H9 (cell line): Measurements from ENCODE around the gene TRERF1. TPM values are rescaled to one million over a fixed set of nuclear protein-coding genes. Genes with fewer than 3 reads are reported as not detected.

Experiments
- DNase-seq: peaks from one replicate; pipeline ENCODE4 v3.0.0-alpha.2; 2017
- H2AFZ ChIP-seq: one replicate; pipeline ENCODE4 v1.6.1; 2013; ENCODE audit warnings: mild to moderate bottlenecking, low read length, control low read depth, moderate library complexity
- H2AK5ac ChIP-seq: 2 replicates; pipeline ENCODE4 v1.6.1; 2013; ENCODE audit warnings: low read length, control low read depth, mixed read lengths; ENCODE audit not compliant: insufficient read length
- H2BK120ac ChIP-seq: one replicate; pipeline ENCODE4 v1.6.1; 2013; ENCODE audit warnings: low read depth, mild to moderate bottlenecking, low read length, control low read depth, inconsistent platforms; ENCODE audit not compliant: poor library complexity, severe bottlenecking
- H2BK12ac ChIP-seq: 2 replicates; pipeline ENCODE4 v1.6.1; 2013; ENCODE audit warnings: low read length, control low read depth, mixed read lengths, low read depth; ENCODE audit not compliant: insufficient read length
- H2BK15ac ChIP-seq: 2 replicates; pipeline ENCODE4 v1.6.1; 2013; ENCODE audit warnings: low read depth, low read length, control low read depth
- H2BK20ac ChIP-seq: one replicate; pipeline ENCODE4 v1.6.1; 2013; ENCODE audit warnings: low read depth, mild to moderate bottlenecking, low read length, control low read depth, inconsistent platforms; ENCODE audit not compliant: poor library complexity, severe bottlenecking
- H2BK5ac ChIP-seq: 2 replicates; pipeline ENCODE4 v1.6.1; 2013; ENCODE audit warnings: low read length, control low read depth, mixed read lengths; ENCODE audit not compliant: insufficient read length
- H3K14ac ChIP-seq: 2 replicates; pipeline ENCODE4 v1.6.1; 2013; ENCODE audit warnings: low read length, control low read depth; ENCODE audit not compliant: insufficient read depth
- H3K18ac ChIP-seq: 2 replicates; pipeline ENCODE4 v1.6.1; 2013; ENCODE audit warnings: low read depth, mild to moderate bottlenecking, mixed read lengths, low read length, control low read depth; ENCODE audit not compliant: insufficient read length
- H3K23ac ChIP-seq: 2 replicates; pipeline ENCODE4 v1.6.1; 2013; ENCODE audit warnings: low read length, control low read depth, mixed read lengths, low read depth; ENCODE audit not compliant: insufficient read length
- H3K23me2 ChIP-seq: 2 replicates; pipeline ENCODE4 v1.6.1; 2013; ENCODE audit warnings: low read depth, mild to moderate bottlenecking, mixed read lengths, low read length, control low read depth; ENCODE audit not compliant: insufficient read length, poor library complexity, severe bottlenecking
- H3K27ac ChIP-seq: 2 replicates; pipeline ENCODE4 v1.5.1; 2013; ENCODE audit warnings: low read length, control low read depth, mixed read lengths, low read depth; ENCODE audit not compliant: insufficient read length
- H3K27me3 ChIP-seq: 2 replicates; pipeline ENCODE4 v1.6.1; 2013; ENCODE audit warnings: low read length, control low read depth, inconsistent platforms; ENCODE audit not compliant: insufficient read depth
- H3K4ac ChIP-seq: 2 replicates; pipeline ENCODE4 v1.6.1; 2013; ENCODE audit warnings: low read depth, mild to moderate bottlenecking, control low read depth, inconsistent platforms, low read length, moderate library complexity
- H3K4me1 ChIP-seq: 2 replicates; pipeline ENCODE4 v1.6.1; 2013; ENCODE audit warnings: low read length, control low read depth, inconsistent platforms; ENCODE audit not compliant: insufficient read depth
- H3K4me2 ChIP-seq: 2 replicates; pipeline ENCODE4 v1.6.1; 2013; ENCODE audit warnings: low read length, control low read depth, mixed read lengths; ENCODE audit not compliant: insufficient read length, insufficient read depth
- H3K56ac ChIP-seq: 2 replicates; pipeline ENCODE4 v1.6.1; 2013; ENCODE audit warnings: low read depth, mild to moderate bottlenecking, mixed read lengths, low read length, control low read depth; ENCODE audit not compliant: insufficient read length
- H3K79me1 ChIP-seq: 2 replicates; pipeline ENCODE4 v1.6.1; 2013; ENCODE audit warnings: low read depth, mild to moderate bottlenecking, moderate library complexity, low read length, control low read depth, inconsistent platforms; ENCODE audit not compliant: insufficient read depth, poor library complexity, severe bottlenecking
- H3K79me2 ChIP-seq: 2 replicates; pipeline ENCODE4 v1.6.1; 2013; ENCODE audit warnings: low read length, control low read depth, inconsistent platforms; ENCODE audit not compliant: insufficient read depth
- H3K9ac ChIP-seq: 2 replicates; pipeline ENCODE4 v1.6.1; 2013; ENCODE audit warnings: low read length, control low read depth, mixed read lengths; ENCODE audit not compliant: insufficient read length; ENCODE audit errors: extremely low read depth
- H3K9me3 ChIP-seq: one replicate; pipeline ENCODE4 v1.6.1; 2013; ENCODE audit warnings: low read depth, low read length, inconsistent platforms; ENCODE audit not compliant: control insufficient read depth
- H3T11ph ChIP-seq: one replicate; pipeline ENCODE4 v1.6.1; 2013; ENCODE audit warnings: mild to moderate bottlenecking, low read length, control low read depth, inconsistent platforms
- H4K20me1 ChIP-seq: one replicate; pipeline ENCODE4 v1.6.1; 2013; ENCODE audit not compliant: control insufficient read depth, insufficient read length, insufficient read depth
- H4K5ac ChIP-seq: 2 replicates; pipeline ENCODE4 v1.6.1; 2013; ENCODE audit warnings: low read depth, mild to moderate bottlenecking, mixed read lengths, low read length, control low read depth; ENCODE audit not compliant: insufficient read length
- H4K8ac ChIP-seq: replicated peaks from 2 replicates; pipeline ENCODE4 v1.6.1; 2013; ENCODE audit warnings: low read length, control low read depth, mixed read lengths, low read depth; ENCODE audit not compliant: insufficient read length
- H4K91ac ChIP-seq: 2 replicates; pipeline ENCODE4 v1.6.1; 2013; ENCODE audit warnings: low read depth, mild to moderate bottlenecking, moderate library complexity, mixed read lengths, low read length, control low read depth; ENCODE audit not compliant: insufficient read length
- H3K27ac Mint-ChIP-seq, 3 experiments: 2 replicates in 2 of 3; 3 replicates in 1 of 3; pipeline ENCODE4 v1.8.0; 2020 to 2021; ENCODE audit warnings: mixed read lengths in 3 of 3, mild to moderate bottlenecking in 1 of 3, moderate library complexity in 1 of 3
- H3K27me3 Mint-ChIP-seq: 2 replicates; pipeline ENCODE4 v1.8.0; 2021; ENCODE audit warnings: low read depth, mild to moderate bottlenecking, moderate library complexity, mixed read lengths
- H3K36me3 Mint-ChIP-seq, 3 experiments: 2 replicates in 2 of 3; 3 replicates in 1 of 3; pipeline ENCODE4 v1.8.0; 2020 to 2021; ENCODE audit warnings: low read depth in 3 of 3, mixed read lengths in 3 of 3; ENCODE audit not compliant: insufficient read depth in 1 of 3
- H3K4me1 Mint-ChIP-seq, 2 experiments: 2 replicates each; pipeline ENCODE4 v1.8.0; 2020; ENCODE audit warnings: mixed read lengths in 2 of 2
- H3K4me3 Mint-ChIP-seq, 2 experiments: 2 replicates in 1 of 2; 3 replicates in 1 of 2; pipeline ENCODE4 v1.8.0; 2020 to 2021; ENCODE audit warnings: mild to moderate bottlenecking in 2 of 2, mixed read lengths in 2 of 2, moderate library complexity in 1 of 2
- H3K9me3 Mint-ChIP-seq, 2 experiments: 2 replicates in 1 of 2; 3 replicates in 1 of 2; pipeline ENCODE4 v1.8.0; 2020; ENCODE audit warnings: mild to moderate bottlenecking in 2 of 2, mixed read lengths in 2 of 2, moderate library complexity in 1 of 2
- CTCF ChIP-seq: fragments of 200-600 bp; sonication (generic); conservative IDR thresholded peaks from 3 replicates; pipeline ENCODE4 v1.8.0; 2021; ENCODE audit warnings: antibody characterized with exemption, mild to moderate bottlenecking
- WGBS: extraction: QIAGEN DNeasy Blood & Tissue Kit; methylation state at CpG from one replicate; pipeline ENCODE4 v1.1.7; 2013; ENCODE audit warnings: missing lambda C conversion rate, low lambda C conversion rate, mixed read lengths; ENCODE audit not compliant: insufficient read length; ENCODE audit errors: extremely low coverage; 5-methylcytosine and 5-hydroxymethylcytosine counted together
- total RNA-seq: library from RNA; stranded (reverse); gene quantifications from 2 replicates; pipeline ENCODE4 v1.2.1, GENCODE V29; 2021

Gene TRERF1
- total RNA-seq, 1 experiment from 2014 or later = 19.7 TPM

DNA sequence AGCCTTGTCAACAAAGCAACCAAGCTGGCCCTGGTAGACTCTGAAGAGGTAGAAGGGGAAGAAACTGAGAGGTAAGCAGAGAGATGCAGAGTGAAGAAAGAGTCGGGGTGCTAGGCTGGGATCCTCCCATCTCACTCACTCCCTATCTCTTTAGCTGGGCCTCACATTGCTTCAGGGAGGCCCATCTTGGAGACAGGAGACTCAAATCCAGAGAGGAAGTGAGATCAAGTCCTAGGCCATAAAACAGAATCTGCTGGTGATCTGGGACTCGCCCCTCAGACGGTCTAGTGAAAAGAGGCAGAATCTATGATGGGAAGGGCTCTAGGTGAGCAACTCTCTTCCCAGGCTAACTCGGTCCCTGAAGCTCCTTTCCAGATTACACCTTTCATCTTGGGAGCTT, 256.3 kb downstream of the TRERF1 start:
- no peak for TF ChIP-seq CTCF
- H3K36me3 Mint-ChIP-seq = peaks cover 0 to 2% (median under 1%) of the 10 kb centered on the region in 3 experiments; a peak in 2 of 7 replicates
- Histone ChIP-seq H3T11ph (no peak overlapping the region), H2BK120ac (no peak overlapping the region), H3K4ac (no peak overlapping the region), H4K8ac (no peak overlapping the region), H3K18ac (no peak overlapping the region), H2BK20ac (no peak overlapping the region), H4K91ac (no peak overlapping the region), H3K23me2 (no peaks in the 10 kb centered on the region), H3K79me2 (no peaks in the 10 kb centered on the region), H3K9me3 (no peaks in the 10 kb centered on the region), H3K56ac (no peak overlapping the region), H3K27me3 (no peaks in the 10 kb centered on the region), H3K4me1 (peaks cover 5% of the 10 kb centered on the region; the same call in 1 of the 2 replicates), H4K5ac (no peak overlapping the region), H3K79me1 (no peaks in the 10 kb centered on the region), H2AK5ac (no peak overlapping the region), H2AFZ (no peak overlapping the region), H2BK5ac (no peak overlapping the region), H3K23ac (no peak overlapping the region), H3K4me2 (no peak overlapping the region), H3K9ac (no peak overlapping the region), H2BK15ac (no peak overlapping the region), H3K27ac (no peak overlapping the region), H4K20me1 (no peaks in the 10 kb centered on the region), H3K14ac (no peak overlapping the region; the same call in 1 of the 2 replicates), H2BK12ac (no peak overlapping the region)
- no peaks in the 10 kb centered on the region for H3K9me3 Mint-ChIP-seq
- no peak overlapping the region for H3K4me3 Mint-ChIP-seq
- no peak overlapping the region for H3K27ac Mint-ChIP-seq
- H3K4me1 Mint-ChIP-seq = peaks cover 10 to 21% of the 10 kb centered on the region in 2 experiments
- H3K27me3 Mint-ChIP-seq = peaks cover 4% of the 10 kb centered on the region
- no CpG with 5 or more reads among the region's 4 CpGs for WGBS
- no peak for DNase-seq
